ENCODE measurements around the gene TEX9.
"Not testable (repeated sequence)": the region's sequence is repeated elsewhere in the genome, so short reads cannot be mapped to it uniquely, and the experiment has no call there.

The TEX9 gene

DNA sequence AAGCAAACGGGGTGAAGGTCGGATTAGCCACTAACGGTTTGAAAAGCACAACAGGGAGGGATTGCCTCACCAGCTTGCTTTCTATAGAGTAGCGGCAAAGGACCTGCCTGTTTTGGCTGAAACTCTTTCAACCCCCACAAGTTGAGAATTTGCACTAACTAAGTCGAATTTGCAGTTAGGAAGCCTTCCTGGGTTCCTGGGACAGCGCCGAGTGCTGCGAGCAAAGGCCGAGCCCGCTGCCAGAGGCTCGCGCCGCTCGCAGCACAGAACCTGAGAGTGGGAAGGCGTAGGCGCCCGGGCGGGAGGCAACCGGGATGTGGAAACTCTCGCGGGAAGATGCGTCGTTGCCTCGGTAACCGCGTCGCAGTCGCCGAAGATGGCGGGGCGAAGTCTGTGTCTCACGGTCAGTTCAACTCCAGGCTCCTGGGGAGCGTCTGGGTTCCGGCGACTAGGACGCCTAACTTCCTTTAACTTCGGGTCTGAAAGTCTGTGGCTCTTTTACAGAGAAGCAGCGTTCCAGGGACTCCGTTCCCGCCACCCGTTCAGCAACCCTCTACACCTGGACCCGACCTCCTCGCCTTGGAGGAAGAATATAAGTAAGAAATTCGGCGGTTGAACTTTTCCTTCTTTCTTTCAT is at the start of gene TEX9:
Gene TEX9, plus strand, starts transcription at position 352 of the 637 bp plus-strand sequence. Its CDS starts 25 bp downstream, at position 377.
- H3K4me3 Mint-ChIP-seq = peak within 1 kb of the TSS; percentile 80
- DNase-seq (ENCODE audit: low spot score in 2 of 2) (peak; percentile 18 to 35), ATAC-seq (replicated peaks; ENCODE audit: extremely low read depth, poor library complexity, severe bottlenecking) (peak; percentile 73)
- no peaks in the 10 kb centered on the region for H3K9me3 Mint-ChIP-seq
- peak within 1 kb of the TSS; percentile 60 for H3K27ac Mint-ChIP-seq (ENCODE audit: low read depth)
- H3K27me3 Mint-ChIP-seq = peaks cover 83% of the 10 kb centered on the region
- peaks cover 19% of the 10 kb centered on the region for H3K4me1 Mint-ChIP-seq
- no peaks in the 10 kb centered on the region for H3K36me3 Mint-ChIP-seq (ENCODE audit: insufficient read depth)

DNA sequence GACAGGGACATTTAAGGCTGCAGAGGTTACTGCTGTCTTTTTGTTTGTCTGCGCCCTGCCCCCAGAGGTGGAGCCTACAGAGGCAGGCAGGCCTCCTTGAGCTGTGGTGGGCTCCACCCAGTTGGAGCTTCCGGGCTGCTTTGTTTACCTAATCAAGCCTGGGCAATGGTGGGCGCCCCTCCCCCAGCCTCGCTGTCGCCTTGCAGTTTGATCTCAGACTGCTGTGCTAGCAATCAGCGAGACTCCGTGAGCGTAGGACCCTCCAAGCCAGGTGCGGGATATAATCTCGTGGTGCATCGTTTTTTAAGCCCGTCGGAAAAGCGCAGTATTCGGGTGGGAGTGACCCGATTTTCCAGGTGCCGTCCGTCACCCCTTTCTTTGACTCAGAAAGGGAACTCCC is 48.7 kb upstream of the TEX9 start:
- peaks cover 16% of the 10 kb centered on the region for H3K9me3 Mint-ChIP-seq
- not testable (repeated sequence) for H3K4me3 Mint-ChIP-seq; H3K27me3 Mint-ChIP-seq; H3K27ac Mint-ChIP-seq (ENCODE audit: low read depth); ATAC-seq (replicated peaks; ENCODE audit: extremely low read depth, poor library complexity, severe bottlenecking); DNase-seq (ENCODE audit: low spot score in 2 of 2); H3K36me3 Mint-ChIP-seq (ENCODE audit: insufficient read depth); H3K4me1 Mint-ChIP-seq

DNA sequence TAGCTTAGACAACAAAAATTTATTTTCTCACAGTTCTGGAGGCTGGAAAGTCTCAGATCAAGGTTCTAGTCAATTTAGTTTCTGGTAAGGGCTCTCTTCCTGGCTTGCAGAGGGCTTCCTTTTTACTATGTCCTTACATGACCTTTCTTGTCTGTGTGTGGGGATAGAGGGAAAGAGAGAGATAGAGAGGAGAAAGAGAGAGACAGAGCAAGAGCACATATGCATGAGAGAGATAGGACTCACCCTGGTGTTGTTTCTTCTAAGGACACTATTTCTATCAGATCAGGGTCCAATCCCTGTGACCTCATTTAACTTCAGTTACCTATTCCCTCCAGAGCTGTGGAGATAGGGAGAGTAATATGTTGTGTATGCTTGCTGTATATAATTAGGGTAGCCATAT is 44.9 kb upstream of the TEX9 start:
- no peak overlapping the region for H3K4me3 Mint-ChIP-seq
- no peaks in the 10 kb centered on the region for H3K4me1 Mint-ChIP-seq
- peaks cover 24% of the 10 kb centered on the region for H3K27me3 Mint-ChIP-seq
- H3K36me3 Mint-ChIP-seq (ENCODE audit: insufficient read depth) = no peaks in the 10 kb centered on the region
- H3K9me3 Mint-ChIP-seq = peaks cover 21% of the 10 kb centered on the region
- ATAC-seq (replicated peaks; ENCODE audit: extremely low read depth, poor library complexity, severe bottlenecking) (no peak), DNase-seq (ENCODE audit: low spot score in 2 of 2) (no peak)
- H3K27ac Mint-ChIP-seq (ENCODE audit: low read depth) = no peak overlapping the region

- DNase-seq (ENCODE audit: low spot score in 2 of 2) (no peak), ATAC-seq (replicated peaks; ENCODE audit: extremely low read depth, poor library complexity, severe bottlenecking) (no peak)
- no peak overlapping the region for H3K4me3 Mint-ChIP-seq
- no peaks in the 10 kb centered on the region for H3K36me3 Mint-ChIP-seq (ENCODE audit: insufficient read depth)
- peaks cover 24% of the 10 kb centered on the region for H3K27me3 Mint-ChIP-seq
- H3K9me3 Mint-ChIP-seq = peaks cover 21% of the 10 kb centered on the region
- H3K27ac Mint-ChIP-seq (ENCODE audit: low read depth) = no peak overlapping the region
- no peaks in the 10 kb centered on the region for H3K4me1 Mint-ChIP-seq
These were observed 44.4 kb upstream of the TEX9 start for GRCh38 chr15:56320861-56321260.

DNA sequence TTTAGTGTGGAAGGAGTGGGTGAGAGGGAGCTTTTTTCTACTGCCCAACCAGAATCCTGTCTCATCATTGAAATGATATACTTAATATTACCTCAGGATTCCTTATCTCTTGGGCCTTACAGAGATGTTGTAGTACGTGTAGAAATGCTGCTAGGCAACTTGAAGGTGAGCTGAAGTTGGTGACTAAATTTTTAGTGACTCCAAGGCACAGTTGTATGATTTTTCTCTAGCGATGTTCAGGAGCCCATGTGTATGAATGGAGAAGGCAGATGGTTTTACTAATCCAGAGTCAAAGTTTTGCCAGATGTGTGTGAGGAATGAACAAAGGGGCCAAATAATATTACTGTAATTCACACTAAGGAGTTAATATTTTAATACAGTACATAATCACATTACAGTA is 42.8 kb upstream of the TEX9 start:
- no peaks in the 10 kb centered on the region for H3K36me3 Mint-ChIP-seq (ENCODE audit: insufficient read depth)
- ATAC-seq (replicated peaks; ENCODE audit: extremely low read depth, poor library complexity, severe bottlenecking) (no peak), DNase-seq (ENCODE audit: low spot score in 2 of 2) (no peak)
- H3K27me3 Mint-ChIP-seq = peaks cover 24% of the 10 kb centered on the region
- no peak overlapping the region for H3K4me3 Mint-ChIP-seq
- H3K9me3 Mint-ChIP-seq = peaks cover 16% of the 10 kb centered on the region
- H3K27ac Mint-ChIP-seq (ENCODE audit: low read depth) = no peak overlapping the region
- H3K4me1 Mint-ChIP-seq = no peaks in the 10 kb centered on the region

DNA sequence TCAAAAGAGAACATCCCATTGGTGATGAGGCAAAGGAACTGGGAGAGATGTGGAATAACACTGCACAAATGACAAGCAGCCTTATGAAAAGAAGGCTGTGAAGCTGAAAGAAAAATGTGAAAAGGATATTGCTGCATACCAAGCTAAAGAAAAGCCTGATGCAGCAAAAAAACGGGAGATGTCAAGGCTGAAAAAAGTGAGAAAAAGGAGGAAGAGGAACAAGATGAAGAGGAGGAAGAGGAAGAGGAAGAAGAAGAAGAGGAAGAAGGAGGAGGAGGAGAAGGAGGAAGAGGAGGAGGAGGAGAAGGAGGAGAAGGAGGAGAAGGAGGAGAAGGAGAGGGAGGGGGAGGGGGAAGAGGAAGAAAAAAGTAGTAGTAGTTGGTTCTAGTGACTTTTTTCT is 41.8 kb upstream of the TEX9 start:
- no peak for DNase-seq (ENCODE audit: low spot score in 2 of 2)
- ATAC-seq (replicated peaks; ENCODE audit: extremely low read depth, poor library complexity, severe bottlenecking) = no peak
- Mint-ChIP-seq H3K27me3 (peaks cover 24% of the 10 kb centered on the region), H3K9me3 (peaks cover 8% of the 10 kb centered on the region), H3K27ac (ENCODE audit: low read depth) (no peak overlapping the region), H3K36me3 (ENCODE audit: insufficient read depth) (no peaks in the 10 kb centered on the region), H3K4me3 (no peak overlapping the region), H3K4me1 (no peaks in the 10 kb centered on the region)

GRCh38 chr15:56325186-56325585 is 40.0 kb upstream of the TEX9 start:
- ATAC-seq (replicated peaks; ENCODE audit: extremely low read depth, poor library complexity, severe bottlenecking) = no peak
- Mint-ChIP-seq H3K4me3 (no peak overlapping the region), H3K4me1 (no peaks in the 10 kb centered on the region), H3K27ac (ENCODE audit: low read depth) (no peak overlapping the region), H3K36me3 (ENCODE audit: insufficient read depth) (no peaks in the 10 kb centered on the region), H3K27me3 (peaks cover 33% of the 10 kb centered on the region), H3K9me3 (peaks cover 16% of the 10 kb centered on the region)
- DNase-seq (ENCODE audit: low spot score in 2 of 2) = no peak

- Mint-ChIP-seq H3K4me1 (no peaks in the 10 kb centered on the region), H3K4me3 (no peak overlapping the region), H3K27me3 (peaks cover 18% of the 10 kb centered on the region), H3K27ac (ENCODE audit: low read depth) (no peak overlapping the region), H3K9me3 (peaks cover 34% of the 10 kb centered on the region), H3K36me3 (ENCODE audit: insufficient read depth) (no peaks in the 10 kb centered on the region)
- ATAC-seq (replicated peaks; ENCODE audit: extremely low read depth, poor library complexity, severe bottlenecking) (no peak), DNase-seq (ENCODE audit: low spot score in 2 of 2) (no peak)
These were observed 37.3 kb upstream of the TEX9 start for GRCh38 chr15:56327721-56328502.

- ATAC-seq (replicated peaks; ENCODE audit: extremely low read depth, poor library complexity, severe bottlenecking) = no peak
These were observed 28.0 kb upstream of the TEX9 start for GRCh38 chr15:56337084-56337725.

GRCh38 chr15:56339594-56339993 is 25.6 kb upstream of the TEX9 start:
- no peak for ATAC-seq (replicated peaks; ENCODE audit: extremely low read depth, poor library complexity, severe bottlenecking)
- DNase-seq (ENCODE audit: low spot score in 2 of 2) = no peak

More at GRCh38 chr15:56337084-56337725, 28.0 kb upstream of the TEX9 start:
- no peak overlapping the region for H3K4me3 Mint-ChIP-seq
- H3K27me3 Mint-ChIP-seq = peaks cover 21% of the 10 kb centered on the region
- no peak overlapping the region for H3K27ac Mint-ChIP-seq (ENCODE audit: low read depth)
- no peak for DNase-seq (ENCODE audit: low spot score in 2 of 2)
- no peaks in the 10 kb centered on the region for H3K36me3 Mint-ChIP-seq (ENCODE audit: insufficient read depth)
- H3K9me3 Mint-ChIP-seq = peaks cover 18% of the 10 kb centered on the region
- no peaks in the 10 kb centered on the region for H3K4me1 Mint-ChIP-seq

DNA sequence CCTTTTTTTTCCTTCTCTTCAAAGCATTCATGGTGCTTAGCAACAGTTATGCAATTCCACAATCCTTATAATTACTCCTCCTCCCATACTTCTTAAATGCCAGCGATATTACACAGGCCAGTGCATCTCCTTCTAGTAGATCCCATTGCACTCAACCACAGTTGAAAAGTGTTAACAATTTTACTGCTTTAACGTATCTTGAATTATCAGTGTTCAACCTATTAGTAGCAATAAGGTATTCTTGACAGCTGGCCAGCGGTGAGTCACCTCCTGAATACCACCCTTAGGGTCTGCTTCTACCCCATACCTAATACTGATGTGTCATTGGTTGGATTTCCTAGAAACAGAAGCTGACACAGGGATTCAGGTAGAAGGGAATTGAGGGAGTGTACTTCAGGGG is 24.0 kb upstream of the TEX9 start:
- Mint-ChIP-seq H3K36me3 (ENCODE audit: insufficient read depth) (no peaks in the 10 kb centered on the region), H3K9me3 (no peaks in the 10 kb centered on the region), H3K4me3 (no peak overlapping the region), H3K27ac (ENCODE audit: low read depth) (no peak overlapping the region), H3K27me3 (peaks cover 33% of the 10 kb centered on the region), H3K4me1 (no peaks in the 10 kb centered on the region)
- no peak for DNase-seq (ENCODE audit: low spot score in 2 of 2)
- ATAC-seq (replicated peaks; ENCODE audit: extremely low read depth, poor library complexity, severe bottlenecking) = no peak

More at GRCh38 chr15:56339594-56339993, 25.6 kb upstream of the TEX9 start:
- H3K4me1 Mint-ChIP-seq = no peaks in the 10 kb centered on the region
- peaks cover 5% of the 10 kb centered on the region for H3K9me3 Mint-ChIP-seq
- no peak overlapping the region for H3K27ac Mint-ChIP-seq (ENCODE audit: low read depth)
- H3K27me3 Mint-ChIP-seq = peaks cover 24% of the 10 kb centered on the region
- H3K36me3 Mint-ChIP-seq (ENCODE audit: insufficient read depth) = no peaks in the 10 kb centered on the region
- H3K4me3 Mint-ChIP-seq = no peak overlapping the region

- ATAC-seq (replicated peaks; ENCODE audit: extremely low read depth, poor library complexity, severe bottlenecking) = no peak
- H3K4me1 Mint-ChIP-seq = no peaks in the 10 kb centered on the region
- H3K27me3 Mint-ChIP-seq = peaks cover 41% of the 10 kb centered on the region
- no peaks in the 10 kb centered on the region for H3K36me3 Mint-ChIP-seq (ENCODE audit: insufficient read depth)
- DNase-seq (ENCODE audit: low spot score in 2 of 2) = no peak
- no peaks in the 10 kb centered on the region for H3K9me3 Mint-ChIP-seq
- H3K27ac Mint-ChIP-seq (ENCODE audit: low read depth) = no peak overlapping the region
- no peak overlapping the region for H3K4me3 Mint-ChIP-seq
These were observed 22.6 kb upstream of the TEX9 start for GRCh38 chr15:56342653-56343052.

DNA sequence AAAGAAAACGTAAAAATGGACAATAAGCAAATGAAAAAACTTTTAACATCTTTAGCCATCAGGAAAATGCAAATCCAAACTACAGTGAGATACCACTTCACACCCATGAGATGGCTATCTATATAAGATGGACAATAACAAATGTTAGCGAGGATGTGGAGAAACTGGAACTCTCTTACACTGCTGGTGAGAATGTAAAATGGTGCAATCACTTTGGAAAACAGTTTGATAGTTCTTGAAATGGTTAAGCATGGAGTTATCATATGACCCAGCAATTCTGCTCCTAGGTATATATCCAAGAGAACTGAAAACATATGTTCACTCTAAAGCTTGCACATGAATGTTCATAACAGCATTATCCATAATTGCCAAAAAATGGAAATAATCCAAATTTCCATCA is 21.3 kb upstream of the TEX9 start:
- DNase-seq (ENCODE audit: low spot score in 2 of 2) (no peak), ATAC-seq (replicated peaks; ENCODE audit: extremely low read depth, poor library complexity, severe bottlenecking) (no peak)
- Mint-ChIP-seq H3K4me1 (no peaks in the 10 kb centered on the region), H3K27ac (ENCODE audit: low read depth) (no peak overlapping the region), H3K9me3 (no peaks in the 10 kb centered on the region), H3K27me3 (peaks cover 44% of the 10 kb centered on the region), H3K4me3 (no peak overlapping the region), H3K36me3 (ENCODE audit: insufficient read depth) (no peaks in the 10 kb centered on the region)
